HepG2 (cell line): ENCODE data around the gene ELL. TPM values are rescaled to one million over a fixed set of nuclear protein-coding genes. Genes with fewer than 3 reads are reported as not detected.

Experiments used
- IRF2 ChIP-seq: IDR thresholded peaks from 2 replicates; pipeline ENCODE4 v1.6.1; 2018; ENCODE audit warnings: missing genetic modification reagents, missing compliant biosample characterization
- NFE2L1 ChIP-seq: sonication (generic); formaldehyde crosslinking; IDR thresholded peaks from 2 replicates; pipeline ENCODE4 v1.4.0; 2020; ENCODE audit warnings: missing genetic modification reagents, mild to moderate bottlenecking, borderline replicate concordance
- PHF8 ChIP-seq: sonication (generic); formaldehyde crosslinking; IDR thresholded peaks from 2 replicates; pipeline ENCODE4 v1.5.0; 2020; ENCODE audit warnings: missing genetic modification reagents
- PRMT3 ChIP-seq: sonication (generic); formaldehyde crosslinking; IDR thresholded peaks from 2 replicates; pipeline ENCODE4 v1.8.1; 2022; ENCODE audit warnings: low read depth, mild to moderate bottlenecking, moderate library complexity, missing genetic modification reagents, borderline replicate concordance
- SKI ChIP-seq: fragments of 450-650 bp; IDR thresholded peaks from one replicate; pipeline ENCODE4 v1.6.1; 2018; ENCODE audit warnings: mild to moderate bottlenecking; ENCODE audit not compliant: partially characterized antibody
- TOE1 ChIP-seq: sonication (generic); formaldehyde crosslinking; IDR thresholded peaks from 2 replicates; pipeline ENCODE4 v1.4.0; 2020; ENCODE audit warnings: mild to moderate bottlenecking, missing genetic modification reagents
- XBP1 ChIP-seq: sonication (generic); formaldehyde crosslinking; IDR thresholded peaks from 2 replicates; pipeline ENCODE4 v1.5.0; 2020; ENCODE audit warnings: missing genetic modification reagents
- ZMYM3 ChIP-seq: sonication (generic); formaldehyde crosslinking; IDR thresholded peaks from 2 replicates; pipeline ENCODE4 v1.5.1; 2020; ENCODE audit warnings: mild to moderate bottlenecking, missing genetic modification reagents
- ZNF749 ChIP-seq: sonication (generic); formaldehyde crosslinking; IDR thresholded peaks from 2 replicates; pipeline ENCODE4 v1.8.0; 2022; ENCODE audit warnings: mild to moderate bottlenecking, missing genetic modification reagents, moderate library complexity, borderline replicate concordance
- polyA plus RNA-seq, 8 experiments: library from polyadenylated mRNA; depleted of rRNA in 3 of 8; stranded (reverse) in 7 of 8; unstranded in 1 of 8; fragments of >200 nt; fragmentation: Illumina TruSeq in 4 of 8; extraction: Trizol in 4 of 8; gene quantifications; 2 replicates each; pipeline versions ENCODE4 v1.2.1 to v1.2.3, GENCODE V29; 2011 to 2016; ENCODE audit warnings: low read depth in 4 of 8, missing spikeins in 1 of 8, mixed read lengths in 1 of 8; ENCODE audit not compliant: insufficient read depth in 1 of 8
- total RNA-seq, 5 experiments: library from RNA; depleted of rRNA; stranded (reverse); fragments of >200 nt; fragmentation: Illumina TruSeq; extraction: Trizol; gene quantifications; 2 replicates each; pipeline ENCODE4 v1.2.3, GENCODE V29; 2016; ENCODE audit warnings: low read depth in 1 of 5
- TF ChIP-seq, protein P1 (sequence below): IDR thresholded peaks from 2 replicates; pipeline ENCODE4 v1.6.1; 2016; ENCODE audit warnings: low read depth, missing genetic modification reagents, missing compliant biosample characterization
- TF ChIP-seq, protein P2 (sequence below): sonication (generic); formaldehyde crosslinking; IDR thresholded peaks from 2 replicates; pipeline ENCODE4 v1.4.0; 2020; ENCODE audit warnings: mild to moderate bottlenecking, missing genetic modification reagents
- TF ChIP-seq, protein P3 (sequence below), 2 experiments: sonication (generic) in 1 of 2; formaldehyde crosslinking in 1 of 2; IDR thresholded peaks; 2 replicates each; pipeline versions ENCODE4 v1.4.0 to v1.6.1; 2018 to 2020; ENCODE audit warnings: missing genetic modification reagents in 2 of 2, borderline replicate concordance in 1 of 2, low read depth in 1 of 2, mild to moderate bottlenecking in 1 of 2, missing biosample characterization in 1 of 2
- TF ChIP-seq, protein P4 (sequence below): sonication (generic); formaldehyde crosslinking; IDR thresholded peaks from 2 replicates; pipeline ENCODE4 v1.9.0; 2021; ENCODE audit warnings: missing genetic modification reagents, borderline replicate concordance
- TF ChIP-seq, protein P5 (sequence below): sonication (generic); formaldehyde crosslinking; IDR thresholded peaks from 2 replicates; pipeline ENCODE4 v1.5.0; 2020; ENCODE audit warnings: mild to moderate bottlenecking, missing genetic modification reagents

The ELL gene
- total and polyA plus RNA-seq, 2 of the 13 experiments (the other 11 are each of a cell fraction or from before 2014, with no cell fraction given), result 3.7 to 5.4 TPM

DNA sequence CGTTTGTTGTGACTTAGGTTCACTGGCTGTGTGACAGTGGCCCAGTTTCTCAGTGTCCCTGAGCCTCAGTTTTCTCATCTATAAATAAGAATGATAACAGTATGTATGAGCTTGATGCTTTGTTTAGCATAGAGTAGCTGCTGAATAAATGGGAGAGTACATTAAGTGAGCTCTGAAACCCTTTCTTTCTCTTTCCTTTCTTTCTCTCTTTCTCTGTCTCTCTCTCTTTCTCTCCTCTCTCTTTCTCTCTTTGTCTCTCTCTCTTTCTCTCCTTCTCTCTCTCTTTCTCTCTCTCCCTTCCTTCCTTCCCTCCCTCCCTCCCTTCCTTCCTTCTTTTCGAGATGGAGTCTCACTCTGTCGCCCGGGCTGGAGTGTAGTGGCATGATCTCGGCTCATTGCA, 37.8 kb upstream of the ELL start (continued):
- TF ChIP-seq, protein P1, sequence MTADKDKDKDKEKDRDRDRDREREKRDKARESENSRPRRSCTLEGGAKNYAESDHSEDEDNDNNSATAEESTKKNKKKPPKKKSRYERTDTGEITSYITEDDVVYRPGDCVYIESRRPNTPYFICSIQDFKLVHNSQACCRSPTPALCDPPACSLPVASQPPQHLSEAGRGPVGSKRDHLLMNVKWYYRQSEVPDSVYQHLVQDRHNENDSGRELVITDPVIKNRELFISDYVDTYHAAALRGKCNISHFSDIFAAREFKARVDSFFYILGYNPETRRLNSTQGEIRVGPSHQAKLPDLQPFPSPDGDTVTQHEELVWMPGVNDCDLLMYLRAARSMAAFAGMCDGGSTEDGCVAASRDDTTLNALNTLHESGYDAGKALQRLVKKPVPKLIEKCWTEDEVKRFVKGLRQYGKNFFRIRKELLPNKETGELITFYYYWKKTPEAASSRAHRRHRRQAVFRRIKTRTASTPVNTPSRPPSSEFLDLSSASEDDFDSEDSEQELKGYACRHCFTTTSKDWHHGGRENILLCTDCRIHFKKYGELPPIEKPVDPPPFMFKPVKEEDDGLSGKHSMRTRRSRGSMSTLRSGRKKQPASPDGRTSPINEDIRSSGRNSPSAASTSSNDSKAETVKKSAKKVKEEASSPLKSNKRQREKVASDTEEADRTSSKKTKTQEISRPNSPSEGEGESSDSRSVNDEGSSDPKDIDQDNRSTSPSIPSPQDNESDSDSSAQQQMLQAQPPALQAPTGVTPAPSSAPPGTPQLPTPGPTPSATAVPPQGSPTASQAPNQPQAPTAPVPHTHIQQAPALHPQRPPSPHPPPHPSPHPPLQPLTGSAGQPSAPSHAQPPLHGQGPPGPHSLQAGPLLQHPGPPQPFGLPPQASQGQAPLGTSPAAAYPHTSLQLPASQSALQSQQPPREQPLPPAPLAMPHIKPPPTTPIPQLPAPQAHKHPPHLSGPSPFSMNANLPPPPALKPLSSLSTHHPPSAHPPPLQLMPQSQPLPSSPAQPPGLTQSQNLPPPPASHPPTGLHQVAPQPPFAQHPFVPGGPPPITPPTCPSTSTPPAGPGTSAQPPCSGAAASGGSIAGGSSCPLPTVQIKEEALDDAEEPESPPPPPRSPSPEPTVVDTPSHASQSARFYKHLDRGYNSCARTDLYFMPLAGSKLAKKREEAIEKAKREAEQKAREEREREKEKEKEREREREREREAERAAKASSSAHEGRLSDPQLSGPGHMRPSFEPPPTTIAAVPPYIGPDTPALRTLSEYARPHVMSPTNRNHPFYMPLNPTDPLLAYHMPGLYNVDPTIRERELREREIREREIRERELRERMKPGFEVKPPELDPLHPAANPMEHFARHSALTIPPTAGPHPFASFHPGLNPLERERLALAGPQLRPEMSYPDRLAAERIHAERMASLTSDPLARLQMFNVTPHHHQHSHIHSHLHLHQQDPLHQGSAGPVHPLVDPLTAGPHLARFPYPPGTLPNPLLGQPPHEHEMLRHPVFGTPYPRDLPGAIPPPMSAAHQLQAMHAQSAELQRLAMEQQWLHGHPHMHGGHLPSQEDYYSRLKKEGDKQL (CRISPR knock-in tag), result no peak
- TF ChIP-seq ZNF749 (CRISPR knock-in tag), result no peak
- TF ChIP-seq ZMYM3, result no peak
- no peak for TF ChIP-seq IRF2
- TF ChIP-seq PHF8 (CRISPR knock-in tag), result no peak
- TF ChIP-seq XBP1 (CRISPR knock-in tag), result no peak
- TF ChIP-seq SKI, result no peak
- TF ChIP-seq TOE1 (CRISPR knock-in tag), result no peak
- TF ChIP-seq, protein P2, sequence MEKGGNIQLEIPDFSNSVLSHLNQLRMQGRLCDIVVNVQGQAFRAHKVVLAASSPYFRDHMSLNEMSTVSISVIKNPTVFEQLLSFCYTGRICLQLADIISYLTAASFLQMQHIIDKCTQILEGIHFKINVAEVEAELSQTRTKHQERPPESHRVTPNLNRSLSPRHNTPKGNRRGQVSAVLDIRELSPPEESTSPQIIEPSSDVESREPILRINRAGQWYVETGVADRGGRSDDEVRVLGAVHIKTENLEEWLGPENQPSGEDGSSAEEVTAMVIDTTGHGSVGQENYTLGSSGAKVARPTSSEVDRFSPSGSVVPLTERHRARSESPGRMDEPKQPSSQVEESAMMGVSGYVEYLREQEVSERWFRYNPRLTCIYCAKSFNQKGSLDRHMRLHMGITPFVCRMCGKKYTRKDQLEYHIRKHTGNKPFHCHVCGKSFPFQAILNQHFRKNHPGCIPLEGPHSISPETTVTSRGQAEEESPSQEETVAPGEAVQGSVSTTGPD (CRISPR knock-in tag), result no peak
- TF ChIP-seq, protein P3, sequence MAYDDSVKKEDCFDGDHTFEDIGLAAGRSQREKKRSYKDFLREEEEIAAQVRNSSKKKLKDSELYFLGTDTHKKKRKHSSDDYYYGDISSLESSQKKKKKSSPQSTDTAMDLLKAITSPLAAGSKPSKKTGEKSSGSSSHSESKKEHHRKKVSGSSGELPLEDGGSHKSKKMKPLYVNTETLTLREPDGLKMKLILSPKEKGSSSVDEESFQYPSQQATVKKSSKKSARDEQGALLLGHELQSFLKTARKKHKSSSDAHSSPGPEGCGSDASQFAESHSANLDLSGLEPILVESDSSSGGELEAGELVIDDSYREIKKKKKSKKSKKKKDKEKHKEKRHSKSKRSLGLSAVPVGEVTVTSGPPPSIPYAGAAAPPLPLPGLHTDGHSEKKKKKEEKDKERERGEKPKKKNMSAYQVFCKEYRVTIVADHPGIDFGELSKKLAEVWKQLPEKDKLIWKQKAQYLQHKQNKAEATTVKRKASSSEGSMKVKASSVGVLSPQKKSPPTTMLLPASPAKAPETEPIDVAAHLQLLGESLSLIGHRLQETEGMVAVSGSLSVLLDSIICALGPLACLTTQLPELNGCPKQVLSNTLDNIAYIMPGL (CRISPR knock-in tag; IDR thresholded peaks at IDR 0.05; ENCODE audit: borderline replicate concordance in 1 of 2, low read depth in 1 of 2), result no peak
- TF ChIP-seq, protein P4, sequence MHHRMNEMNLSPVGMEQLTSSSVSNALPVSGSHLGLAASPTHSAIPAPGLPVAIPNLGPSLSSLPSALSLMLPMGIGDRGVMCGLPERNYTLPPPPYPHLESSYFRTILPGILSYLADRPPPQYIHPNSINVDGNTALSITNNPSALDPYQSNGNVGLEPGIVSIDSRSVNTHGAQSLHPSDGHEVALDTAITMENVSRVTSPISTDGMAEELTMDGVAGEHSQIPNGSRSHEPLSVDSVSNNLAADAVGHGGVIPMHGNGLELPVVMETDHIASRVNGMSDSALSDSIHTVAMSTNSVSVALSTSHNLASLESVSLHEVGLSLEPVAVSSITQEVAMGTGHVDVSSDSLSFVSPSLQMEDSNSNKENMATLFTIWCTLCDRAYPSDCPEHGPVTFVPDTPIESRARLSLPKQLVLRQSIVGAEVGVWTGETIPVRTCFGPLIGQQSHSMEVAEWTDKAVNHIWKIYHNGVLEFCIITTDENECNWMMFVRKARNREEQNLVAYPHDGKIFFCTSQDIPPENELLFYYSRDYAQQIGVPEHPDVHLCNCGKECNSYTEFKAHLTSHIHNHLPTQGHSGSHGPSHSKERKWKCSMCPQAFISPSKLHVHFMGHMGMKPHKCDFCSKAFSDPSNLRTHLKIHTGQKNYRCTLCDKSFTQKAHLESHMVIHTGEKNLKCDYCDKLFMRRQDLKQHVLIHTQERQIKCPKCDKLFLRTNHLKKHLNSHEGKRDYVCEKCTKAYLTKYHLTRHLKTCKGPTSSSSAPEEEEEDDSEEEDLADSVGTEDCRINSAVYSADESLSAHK (CRISPR knock-in tag), result no peak
- no peak for TF ChIP-seq NFE2L1
- TF ChIP-seq PRMT3, result no peak
- TF ChIP-seq, protein P5, sequence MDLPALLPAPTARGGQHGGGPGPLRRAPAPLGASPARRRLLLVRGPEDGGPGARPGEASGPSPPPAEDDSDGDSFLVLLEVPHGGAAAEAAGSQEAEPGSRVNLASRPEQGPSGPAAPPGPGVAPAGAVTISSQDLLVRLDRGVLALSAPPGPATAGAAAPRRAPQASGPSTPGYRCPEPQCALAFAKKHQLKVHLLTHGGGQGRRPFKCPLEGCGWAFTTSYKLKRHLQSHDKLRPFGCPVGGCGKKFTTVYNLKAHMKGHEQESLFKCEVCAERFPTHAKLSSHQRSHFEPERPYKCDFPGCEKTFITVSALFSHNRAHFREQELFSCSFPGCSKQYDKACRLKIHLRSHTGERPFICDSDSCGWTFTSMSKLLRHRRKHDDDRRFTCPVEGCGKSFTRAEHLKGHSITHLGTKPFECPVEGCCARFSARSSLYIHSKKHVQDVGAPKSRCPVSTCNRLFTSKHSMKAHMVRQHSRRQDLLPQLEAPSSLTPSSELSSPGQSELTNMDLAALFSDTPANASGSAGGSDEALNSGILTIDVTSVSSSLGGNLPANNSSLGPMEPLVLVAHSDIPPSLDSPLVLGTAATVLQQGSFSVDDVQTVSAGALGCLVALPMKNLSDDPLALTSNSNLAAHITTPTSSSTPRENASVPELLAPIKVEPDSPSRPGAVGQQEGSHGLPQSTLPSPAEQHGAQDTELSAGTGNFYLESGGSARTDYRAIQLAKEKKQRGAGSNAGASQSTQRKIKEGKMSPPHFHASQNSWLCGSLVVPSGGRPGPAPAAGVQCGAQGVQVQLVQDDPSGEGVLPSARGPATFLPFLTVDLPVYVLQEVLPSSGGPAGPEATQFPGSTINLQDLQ, result no peak
